Stimulated activated CD4-positive, alpha-beta T cell treated with anti-CD3 and anti-CD28 coated beads, Interleukin-2, amount 100 ng/mL, for 48 hours (primary cell): ENCODE data around the gene MYADML2.
A peak's percentile ranks its signal among the peaks of the same experiment; 100 is the strongest.

Experiments used
- DNase-seq, 2 donors: peaks; one replicate each; pipeline ENCODE4 v3.0.0-alpha.2; 2020

MYADML2 gene

DNA sequence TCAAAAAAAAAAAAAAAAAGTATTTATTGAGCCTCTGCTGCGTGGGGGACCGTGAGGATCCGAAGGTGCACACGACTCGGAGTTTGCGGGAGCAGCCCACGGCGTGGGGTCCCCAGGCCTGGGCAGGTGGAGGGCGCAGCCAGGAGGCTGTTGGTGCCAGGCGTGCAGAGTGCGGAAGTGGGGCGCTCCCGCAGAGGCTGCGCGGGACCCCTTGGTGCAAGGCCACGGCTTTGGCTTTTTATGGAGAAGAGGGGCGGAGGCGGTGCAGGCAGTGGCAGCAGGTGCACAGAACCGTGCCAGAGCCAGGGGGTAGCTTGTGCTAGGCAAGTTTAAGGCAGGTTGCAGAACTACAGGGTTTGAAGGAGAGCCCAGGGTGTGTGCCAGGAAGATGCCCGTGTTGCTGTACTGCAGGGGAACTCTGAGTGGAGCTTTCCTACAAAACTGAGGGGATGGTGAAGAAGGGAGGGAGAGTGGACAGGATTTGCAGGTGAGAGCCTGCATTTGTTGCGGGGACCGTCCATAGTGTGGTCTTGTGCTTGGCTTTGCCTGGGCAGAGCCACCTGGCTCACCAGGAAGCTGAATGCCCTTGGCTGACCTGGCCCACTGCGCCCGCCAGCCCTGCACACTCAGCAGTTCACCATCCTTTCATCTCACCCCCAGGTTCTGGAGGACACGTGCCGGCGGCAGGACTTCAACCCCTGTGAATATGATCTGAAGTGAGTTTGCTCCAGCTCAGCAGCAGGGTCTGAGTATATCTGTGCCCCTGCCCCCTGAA, 31.7 kb upstream of the MYADML2 start:
- DNase-seq, result no peak

- DNase-seq, result peak; percentile 87 to 96
Measured at GRCh38 chr17:81977211-81977808, 30.3 kb upstream of the MYADML2 start, which contains the start of gene ASPSCR1. Gene ASPSCR1 (plus strand): TSS chr17:81977629. CDS start chr17:81977647, 18 bp downstream.

DNA sequence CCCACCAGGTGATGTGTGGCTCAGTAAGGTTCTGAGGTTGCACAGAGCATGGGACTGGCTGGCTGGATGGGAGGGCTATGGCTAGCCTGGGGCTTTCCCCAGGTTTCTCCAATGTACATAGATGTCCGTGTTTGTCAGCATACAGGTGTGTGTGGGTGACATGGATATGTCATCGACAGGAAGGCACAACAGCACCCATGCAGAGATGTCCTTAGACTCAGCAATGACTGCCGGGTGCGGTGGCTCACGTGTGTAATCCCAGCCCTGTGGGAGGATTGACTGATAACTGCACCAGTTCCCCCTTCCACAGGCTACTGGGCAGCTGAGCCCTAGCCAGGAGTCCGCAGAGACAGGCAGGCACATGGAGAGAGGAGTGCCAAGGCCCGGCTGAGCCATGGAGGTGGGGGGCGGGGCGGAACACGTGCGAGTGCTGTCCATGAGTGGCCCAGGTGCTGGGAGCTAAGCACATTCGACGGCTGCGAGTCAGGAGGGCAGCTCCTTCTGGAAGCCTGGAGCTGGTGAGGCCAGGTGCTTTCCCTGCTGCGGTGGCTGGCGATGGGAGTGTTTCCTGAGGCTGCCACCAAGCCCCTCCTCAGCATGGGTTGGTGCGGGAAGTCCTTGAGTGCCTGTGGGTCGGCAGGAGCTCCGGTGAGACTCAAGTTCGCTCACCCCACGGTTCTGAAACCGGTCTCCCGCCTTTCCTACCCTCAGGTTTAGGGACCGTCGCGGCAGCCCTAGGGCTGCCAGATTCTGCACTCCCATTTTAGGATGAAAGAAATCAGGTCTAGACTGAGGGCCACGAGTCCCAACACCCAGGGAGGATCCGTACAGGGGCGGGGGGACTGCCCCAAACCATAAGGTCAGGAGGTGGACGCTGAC, 29.5 kb upstream of the MYADML2 start:
- peak; percentile 38 to 39 for DNase-seq

GRCh38 chr17:81973432-81973831, 26.4 kb upstream of the MYADML2 start:
- no peak for DNase-seq

DNA sequence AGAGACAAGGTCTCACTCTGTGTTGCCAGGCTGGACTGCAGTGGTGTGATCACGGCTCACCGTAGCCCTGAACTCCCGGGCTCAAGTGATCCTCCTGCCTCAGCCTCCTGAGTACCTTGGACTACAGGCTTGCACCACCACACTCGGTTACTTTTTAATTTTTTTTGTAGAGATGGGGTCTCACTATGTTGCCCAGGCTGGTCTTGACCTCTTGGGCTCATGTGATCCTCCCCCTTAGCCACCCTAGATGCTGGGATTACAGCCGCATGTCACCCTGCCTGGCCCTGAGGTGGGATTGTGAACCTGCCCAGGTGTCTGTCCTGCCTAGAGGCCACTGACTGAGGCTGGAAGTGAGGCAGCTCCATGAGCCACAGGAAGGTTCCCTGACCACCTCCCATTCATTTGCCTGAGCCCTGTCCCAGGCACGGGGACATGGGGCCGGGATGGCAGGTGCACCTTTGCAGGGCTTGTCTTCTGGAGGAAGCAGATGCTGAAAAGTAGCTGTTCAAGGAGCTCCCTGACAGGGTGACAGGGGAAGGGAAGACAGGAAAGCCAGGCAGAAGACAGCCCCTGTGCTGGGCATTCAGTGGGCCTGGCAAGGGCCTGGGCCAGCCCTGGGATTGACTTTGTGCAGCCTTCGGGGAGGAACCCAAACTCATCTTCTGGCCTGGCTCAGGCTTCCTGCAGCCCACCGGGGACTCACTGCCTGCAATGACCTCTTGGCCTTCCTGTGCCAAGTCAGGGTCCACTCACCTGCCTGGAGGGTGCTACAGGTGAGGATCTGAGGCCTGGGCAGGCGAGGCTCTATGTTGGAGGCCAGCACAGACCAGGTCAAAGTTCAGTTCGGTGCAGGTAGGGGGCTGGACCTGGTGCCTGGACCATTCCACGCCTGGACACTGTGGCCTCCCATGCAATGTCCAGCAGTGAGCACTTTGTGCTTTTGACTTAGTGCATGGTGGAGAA, 22.1 kb upstream of the MYADML2 start:
- DNase-seq, result no peak

DNA sequence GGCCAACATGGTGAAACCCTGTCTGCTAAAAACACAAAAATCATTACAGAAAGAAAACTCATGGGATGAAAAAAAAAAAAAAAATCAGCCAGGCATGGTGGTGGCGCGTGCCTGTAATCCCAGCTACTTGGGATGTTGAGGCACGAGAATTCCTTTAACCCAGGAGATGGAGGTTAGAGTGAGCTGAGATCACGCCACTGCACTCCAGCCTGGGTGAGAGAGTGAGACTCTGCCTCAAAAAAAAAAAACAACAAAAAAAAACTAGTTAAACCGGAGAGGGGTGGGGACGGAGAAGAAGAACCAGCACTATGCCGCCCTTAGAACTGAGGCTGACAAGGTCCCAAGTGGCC, 21.3 kb upstream of the MYADML2 start:
- DNase-seq, result no peak

DNA sequence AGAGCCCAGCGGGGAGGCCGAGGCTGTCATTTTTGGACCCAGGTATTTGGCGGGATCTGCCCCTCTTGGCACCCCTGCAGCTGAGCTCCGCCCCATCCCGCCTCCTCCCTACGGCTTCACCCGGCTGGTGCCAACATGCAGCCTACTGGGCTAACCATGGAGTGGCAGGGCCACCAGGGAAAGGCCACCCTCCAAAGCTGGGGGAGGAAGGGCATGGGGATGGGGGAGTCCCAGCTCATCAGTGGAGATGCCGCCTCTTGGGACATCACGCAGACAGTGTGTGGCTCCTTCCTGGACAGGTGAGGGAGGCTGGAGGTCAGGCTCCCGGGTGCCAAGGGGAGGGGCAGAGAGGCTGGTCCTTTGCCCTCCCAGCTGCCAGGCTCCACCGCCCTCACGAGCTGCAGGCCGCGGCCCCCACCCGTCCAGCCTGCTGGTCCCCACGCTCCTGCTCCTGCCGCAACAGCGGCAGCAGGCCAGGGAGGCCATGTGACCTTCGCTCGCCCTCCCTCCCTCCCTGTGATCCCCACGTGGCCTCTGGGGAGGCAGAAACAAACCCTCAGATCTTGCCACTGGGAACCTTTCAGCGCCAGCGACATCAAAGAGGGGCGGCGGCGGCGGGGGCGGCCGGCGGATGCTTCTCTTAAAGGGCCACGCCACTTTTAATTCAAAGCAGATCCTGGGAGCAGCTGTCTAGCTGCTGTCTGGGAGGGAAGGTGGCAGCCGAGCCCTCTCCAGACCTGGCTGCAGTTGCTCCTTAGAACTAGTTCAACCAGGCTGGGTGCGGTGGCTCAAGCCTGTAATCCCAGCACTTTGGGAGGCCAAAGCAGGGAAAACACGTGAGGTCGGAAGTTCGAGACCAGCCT, 20.7 kb upstream of the MYADML2 start:
- DNase-seq, result peak; percentile 77 to 83

- no peak for DNase-seq
Measured at GRCh38 chr17:81967244-81967532, 20.2 kb upstream of the MYADML2 start.

- DNase-seq, result no peak
Measured at GRCh38 chr17:81966343-81967243, 19.6 kb upstream of the MYADML2 start.

DNA sequence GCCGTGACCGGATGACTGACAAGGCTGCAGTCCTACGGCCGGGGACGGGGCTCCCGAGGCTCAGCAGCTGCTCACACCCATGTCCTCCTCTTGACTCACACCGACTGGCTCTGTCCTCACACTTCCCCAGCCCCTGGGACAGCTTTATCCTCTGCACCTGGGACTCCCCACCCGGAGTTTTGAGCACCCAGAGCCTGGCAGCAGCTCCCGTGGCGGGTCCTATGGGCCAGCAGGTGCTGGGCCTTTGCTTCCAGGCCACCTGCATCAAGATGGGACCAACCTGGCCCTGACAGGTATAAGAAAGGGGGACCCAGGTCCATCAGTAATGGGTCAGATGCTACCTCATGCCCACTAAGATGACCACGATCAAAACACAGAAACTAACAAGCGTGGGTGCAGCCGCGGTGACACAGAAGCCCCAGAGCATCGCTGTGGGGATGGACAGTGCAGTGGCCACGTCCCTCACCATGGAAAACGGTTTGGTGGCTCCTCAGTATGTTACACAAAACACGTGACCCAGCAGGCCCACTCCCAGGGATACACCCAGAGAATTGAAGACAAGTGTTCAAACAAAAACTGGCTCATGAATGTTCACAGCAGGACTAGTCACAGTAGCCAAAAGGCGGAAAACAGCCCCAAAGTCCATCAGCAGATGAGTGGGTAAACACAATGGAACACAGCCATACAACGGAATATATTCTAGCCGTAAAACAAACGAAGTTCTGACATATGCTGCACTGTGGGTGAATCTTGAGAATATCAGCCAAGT, 17.2 kb upstream of the MYADML2 start:
- DNase-seq, result no peak

DNA sequence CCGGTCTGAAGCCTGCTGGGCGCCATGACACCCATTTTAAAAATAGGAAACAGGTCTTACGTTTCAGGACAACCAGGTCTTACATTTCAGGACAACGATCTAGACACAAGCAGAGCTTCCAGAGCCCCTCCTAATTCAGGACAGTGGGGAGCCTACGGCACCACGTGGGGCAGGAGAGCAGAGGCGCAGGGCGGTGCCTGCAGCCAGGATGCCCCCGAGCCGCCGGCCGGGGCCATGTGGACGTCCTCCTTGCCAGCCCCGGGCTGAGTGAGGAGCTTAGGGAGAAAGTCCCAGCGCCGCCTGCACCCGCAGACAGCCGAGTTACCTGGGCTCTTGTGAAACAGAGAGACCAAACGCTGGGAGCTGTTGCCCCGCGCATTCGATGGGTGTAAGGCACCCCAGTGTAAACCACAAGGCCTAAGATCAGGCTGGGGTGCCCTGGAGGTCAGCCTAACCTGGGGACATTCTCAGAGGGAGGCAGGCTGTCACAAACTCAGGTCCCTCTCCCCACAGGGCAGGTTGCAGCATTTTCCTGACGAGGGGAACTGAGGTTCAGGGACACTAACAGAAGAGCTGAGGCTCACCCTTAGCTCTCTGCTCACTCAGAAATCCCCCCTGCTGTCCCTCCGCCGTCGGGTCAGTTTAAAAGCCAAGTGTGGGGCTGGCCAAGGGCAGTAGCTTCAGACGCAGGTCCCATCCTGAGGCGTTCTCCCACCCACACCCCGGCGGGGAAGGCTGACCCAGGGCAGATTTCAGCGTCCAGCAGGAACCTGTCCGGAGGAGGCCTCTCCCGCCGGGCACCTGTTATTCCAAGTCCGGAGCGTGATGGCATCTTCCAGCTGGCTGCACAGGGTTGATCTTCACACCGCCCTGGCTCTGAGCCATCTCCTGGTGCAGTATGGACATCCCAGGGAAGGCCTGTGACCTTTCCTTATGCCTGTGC, 15.7 kb upstream of the MYADML2 start:
- no peak for DNase-seq

GRCh38 chr17:81961521-81962498, 14.8 kb upstream of the MYADML2 start:
- DNase-seq, result no peak

- DNase-seq, result no peak
Measured at GRCh38 chr17:81961087-81961511, 14.1 kb upstream of the MYADML2 start, which contains the start of gene NOTUM. Gene NOTUM (minus strand): TSS chr17:81961187. CDS start chr17:81960909, 278 bp downstream.

GRCh38 chr17:81960130-81960958, 13.3 kb upstream of the MYADML2 start:
- no peak for DNase-seq

GRCh38 chr17:81959362-81960129, 12.5 kb upstream of the MYADML2 start:
- DNase-seq, result peak; percentile 77 to 82
